ENCODE data around the gene FAM3A.

DNA sequence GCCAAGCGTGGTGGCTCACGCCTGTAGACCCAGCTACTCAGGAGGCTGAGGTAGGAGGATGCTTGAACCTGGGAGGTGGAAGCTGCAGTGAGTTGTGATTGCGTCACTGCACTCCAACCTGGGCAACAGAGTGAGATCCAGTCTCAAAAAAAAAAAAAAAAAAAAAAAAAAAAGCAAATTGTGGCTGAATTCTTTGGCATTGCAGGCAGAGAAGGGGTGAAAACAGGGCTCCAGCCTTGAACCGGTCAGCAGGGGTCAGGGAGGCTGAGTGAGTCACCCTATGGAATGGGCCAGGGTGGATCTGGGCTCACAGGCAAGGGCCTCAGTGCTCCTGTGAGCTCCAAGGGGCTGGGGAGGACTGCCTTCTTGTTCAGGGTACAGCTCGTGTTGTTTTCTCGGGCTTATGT lies 13.2 kb upstream of the FAM3A start:
- TF ChIP-seq CTCF (conservative IDR thresholded peaks at IDR 0.05; ENCODE audit: low read depth in 2 of 2) (no peak), EZH2 (IDR thresholded peaks at IDR 0.05; ENCODE audit: low read depth, unreplicated experiment) (no peak), POLR2AphosphoS5 (IDR thresholded peaks at IDR 0.05; ENCODE audit: low read depth) (no peak)

All from GM23338 (cell line).